ENCODE results near the gene SLC5A8.

DNA sequence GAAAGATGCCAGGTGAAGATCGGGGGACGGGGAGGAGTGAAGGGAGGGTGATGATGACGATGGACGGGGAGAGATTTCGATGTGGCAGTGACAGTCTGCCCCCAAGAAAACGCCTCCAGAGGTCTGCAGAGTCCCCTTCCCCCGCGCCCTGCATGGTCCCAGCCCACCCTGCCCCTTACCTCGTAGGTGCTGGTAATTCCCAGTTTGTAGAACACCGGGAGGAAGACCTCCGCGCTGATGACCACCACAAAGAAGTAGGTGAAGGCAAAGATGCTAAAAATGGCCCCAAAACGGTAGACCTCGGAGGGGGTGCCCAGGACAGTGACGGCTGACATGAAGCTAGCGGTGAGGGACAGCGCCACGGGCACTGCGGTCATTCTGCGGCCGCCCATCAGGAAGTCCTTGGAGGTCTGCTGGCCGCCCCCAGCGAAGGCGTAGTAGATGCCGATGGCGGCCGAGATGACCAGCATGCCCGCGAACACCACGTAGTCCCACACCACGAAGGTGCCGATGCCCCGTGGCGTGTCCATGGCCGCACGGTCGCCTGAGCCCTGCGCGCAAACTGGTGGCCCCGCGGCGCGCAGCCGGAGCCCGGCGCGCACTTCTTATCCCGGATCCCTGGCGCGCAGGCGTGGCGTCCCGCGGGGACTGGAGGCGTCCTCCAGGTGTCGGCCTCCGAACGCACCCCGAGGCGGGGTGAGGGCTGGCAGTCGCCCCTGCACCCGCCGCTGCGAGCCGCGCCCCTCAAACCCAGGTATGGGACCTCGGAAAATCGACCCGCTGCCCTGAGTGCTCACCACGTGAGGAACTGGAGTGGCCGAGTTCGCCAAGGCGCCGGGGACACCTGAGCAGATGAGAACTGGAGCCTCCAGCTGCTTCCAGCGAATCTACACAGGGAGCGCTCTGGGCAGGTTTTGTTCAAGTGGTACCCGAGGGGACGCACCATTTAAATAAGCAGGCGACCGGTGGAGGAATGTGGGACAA lies at the start of gene SLC5A8:
- no peak for TF ChIP-seq POLR2AphosphoS5 (IDR thresholded peaks at IDR 0.05; ENCODE audit: low read depth, low read length)
- TF ChIP-seq POU2F2 (IDR thresholded peaks at IDR 0.05; ENCODE audit: low read depth, low read length): no peak
- TF ChIP-seq POLR2A (IDR thresholded peaks at IDR 0.05; ENCODE audit: low read depth, low read length): no peak
- TF ChIP-seq TAF1 (IDR thresholded peaks at IDR 0.05; ENCODE audit: low read depth, low read length): no peak

Measured in GM12891 (cell line).